OCI-LY3 (cell line): ENCODE measurements around the gene EEF1G.

Source experiments
- H2AFZ ChIP-seq: fragments of 200-600, 300-600 bp; shearing (Covaris generic); 2 replicates; pipeline ENCODE4 v1.6.0; 2014; ENCODE audit warnings: antibody characterized with exemption, low read depth, low read length
- H3K27ac ChIP-seq: fragments of 200-600, 300-600 bp; sonication (generic); 2 replicates; pipeline ENCODE4 v1.5.1; 2014; ENCODE audit warnings: mild to moderate bottlenecking, low read length, moderate library complexity, mixed read lengths
- H3K27me3 ChIP-seq: fragments of 200-600, 300-600 bp; sonication (generic); 2 replicates; pipeline ENCODE4 v1.6.1; 2014; ENCODE audit warnings: low read depth, low read length, mixed read lengths
- H3K36me3 ChIP-seq: fragments of 200-600, 300-600 bp; sonication (generic); replicated peaks from 2 replicates; pipeline ENCODE3; 2014; ENCODE audit warnings: low read depth, low read length, mixed read lengths
- H3K4me1 ChIP-seq: fragments of 300-600, 200-600 bp; sonication (generic); 2 replicates; pipeline ENCODE4 v1.6.1; 2014; ENCODE audit warnings: low read length, mixed read lengths
- H3K4me2 ChIP-seq: fragments of 200-600, 300-600 bp; sonication (generic); 2 replicates; pipeline ENCODE4 v1.6.1; 2014; ENCODE audit warnings: low read length, mixed read lengths
- H3K4me3 ChIP-seq: fragments of 300-600, 200-600 bp; sonication (generic); 2 replicates; pipeline ENCODE4 v1.5.1; 2014; ENCODE audit warnings: antibody characterized with exemption, mild to moderate bottlenecking, low read length, moderate library complexity
- H3K79me2 ChIP-seq: fragments of 300-600, 200-600 bp; shearing (Covaris generic); 2 replicates; pipeline ENCODE4 v1.6.1; 2014; ENCODE audit warnings: mild to moderate bottlenecking, low read length, mixed read lengths
- H3K9ac ChIP-seq: fragments of 300-600, 200-600 bp; shearing (Covaris generic); 2 replicates; pipeline ENCODE4 v1.6.0; 2014; ENCODE audit warnings: mild to moderate bottlenecking, low read length, moderate library complexity
- H3K9me3 ChIP-seq: fragments of 200-600, 300-600 bp; shearing (Covaris generic); 2 replicates; pipeline ENCODE4 v1.6.1; 2014; ENCODE audit warnings: low read length, mixed read lengths; ENCODE audit not compliant: insufficient read depth
- H4K20me1 ChIP-seq: fragments of 200-600, 300-600 bp; sonication (generic); 2 replicates; pipeline ENCODE4 v1.6.1; 2016; ENCODE audit warnings: low read length, mixed read lengths; ENCODE audit not compliant: insufficient read depth
- EZH2phosphoT487 ChIP-seq: fragments of 200-600 bp; shearing (Covaris generic); IDR thresholded peaks from 2 replicates; pipeline ENCODE4 v1.6.1; 2018; ENCODE audit warnings: antibody characterized with exemption, mixed run types, low read depth
- TF ChIP-seq, protein P1 (sequence below): fragments of 200-600, 300-600 bp; sonication (generic); IDR thresholded peaks from 2 replicates; pipeline ENCODE4 v1.5.1; 2014; ENCODE audit warnings: antibody characterized with exemption, low read length, low read depth

The EEF1G gene

DNA sequence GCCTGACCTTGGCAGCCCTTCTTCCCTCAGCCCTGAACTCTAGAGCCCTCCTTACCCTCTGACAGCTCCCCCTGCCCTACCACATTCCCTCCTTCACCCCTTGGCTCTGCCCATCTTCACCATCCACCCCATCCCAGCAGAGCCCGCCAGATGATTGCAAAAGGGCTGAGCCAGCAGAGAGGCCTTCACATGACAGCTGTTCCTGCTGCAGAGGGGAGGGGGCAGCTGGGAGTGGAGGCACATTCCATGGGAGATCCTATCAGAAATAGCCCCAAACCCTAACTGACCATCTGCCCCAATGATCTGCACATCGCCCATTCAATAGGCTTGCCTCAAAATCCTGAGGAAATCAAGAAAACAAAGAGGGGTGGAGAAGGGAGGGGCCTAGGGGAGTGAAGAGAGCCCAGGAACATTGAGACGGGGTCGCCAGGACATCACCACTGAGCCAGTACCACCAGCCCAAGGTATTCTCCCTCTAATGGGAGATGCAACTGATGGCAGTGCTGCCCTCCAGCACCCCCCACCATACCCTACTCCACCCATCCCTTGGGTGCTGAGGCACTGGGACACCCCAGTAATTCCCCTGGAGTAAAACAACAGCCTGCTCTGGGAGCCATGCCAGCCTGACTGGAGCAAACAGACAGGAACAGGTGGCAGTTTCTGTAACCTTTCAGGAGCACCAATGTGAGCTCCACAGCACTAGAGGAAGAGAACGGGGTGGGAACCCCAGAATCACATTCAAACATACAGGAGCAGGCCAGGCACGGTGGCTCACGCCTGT is 19.1 kb downstream of the EEF1G start:
- Histone ChIP-seq H3K27me3 (no peaks in the 10 kb centered on the region), H3K9ac (peak overlapping the region; percentile 18; the same call in 1 of the 2 replicates), H4K20me1 (no peaks in the 10 kb centered on the region), H3K79me2 (peaks cover 28% of the 10 kb centered on the region), H3K4me3 (no peak overlapping the region), H3K9me3 (peaks cover 2% of the 10 kb centered on the region; the same call in 1 of the 2 replicates), H2AFZ (no peak overlapping the region), H3K36me3 (peaks cover 37% of the 10 kb centered on the region), H3K27ac (peak overlapping the region; percentile 96), H3K4me1 (peaks cover 91% of the 10 kb centered on the region), H3K4me2 (peak overlapping the region; percentile 86)
- TF ChIP-seq, protein P1, sequence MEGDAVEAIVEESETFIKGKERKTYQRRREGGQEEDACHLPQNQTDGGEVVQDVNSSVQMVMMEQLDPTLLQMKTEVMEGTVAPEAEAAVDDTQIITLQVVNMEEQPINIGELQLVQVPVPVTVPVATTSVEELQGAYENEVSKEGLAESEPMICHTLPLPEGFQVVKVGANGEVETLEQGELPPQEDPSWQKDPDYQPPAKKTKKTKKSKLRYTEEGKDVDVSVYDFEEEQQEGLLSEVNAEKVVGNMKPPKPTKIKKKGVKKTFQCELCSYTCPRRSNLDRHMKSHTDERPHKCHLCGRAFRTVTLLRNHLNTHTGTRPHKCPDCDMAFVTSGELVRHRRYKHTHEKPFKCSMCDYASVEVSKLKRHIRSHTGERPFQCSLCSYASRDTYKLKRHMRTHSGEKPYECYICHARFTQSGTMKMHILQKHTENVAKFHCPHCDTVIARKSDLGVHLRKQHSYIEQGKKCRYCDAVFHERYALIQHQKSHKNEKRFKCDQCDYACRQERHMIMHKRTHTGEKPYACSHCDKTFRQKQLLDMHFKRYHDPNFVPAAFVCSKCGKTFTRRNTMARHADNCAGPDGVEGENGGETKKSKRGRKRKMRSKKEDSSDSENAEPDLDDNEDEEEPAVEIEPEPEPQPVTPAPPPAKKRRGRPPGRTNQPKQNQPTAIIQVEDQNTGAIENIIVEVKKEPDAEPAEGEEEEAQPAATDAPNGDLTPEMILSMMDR: no peak
- TF ChIP-seq EZH2phosphoT487: no peak

- Histone ChIP-seq H2AFZ (no peak overlapping the region), H3K27ac (peak overlapping the region; percentile 96), H3K36me3 (peaks cover 31% of the 10 kb centered on the region), H3K4me1 (peaks cover 84% of the 10 kb centered on the region), H3K79me2 (peaks cover 21% of the 10 kb centered on the region), H3K9me3 (peaks cover 2% of the 10 kb centered on the region; the same call in 1 of the 2 replicates), H3K4me3 (no peak overlapping the region), H3K9ac (peak overlapping the region; percentile 32; the same call in 1 of the 2 replicates), H4K20me1 (no peaks in the 10 kb centered on the region), H3K27me3 (peaks cover under 1% of the 10 kb centered on the region; the same call in 1 of the 2 replicates), H3K4me2 (peak overlapping the region; percentile 86)
- no peak for TF ChIP-seq EZH2phosphoT487
- TF ChIP-seq, protein P1: no peak
Observed at GRCh38 chr11:62553839-62554361, 19.8 kb downstream of the EEF1G start.

- peaks cover 2% of the 10 kb centered on the region; the same call in 1 of the 2 replicates for H3K9me3 ChIP-seq
- peak overlapping the region; percentile 32; the same call in 1 of the 2 replicates for H3K9ac ChIP-seq
- H3K36me3 ChIP-seq: peaks cover 25% of the 10 kb centered on the region
- peaks cover 17% of the 10 kb centered on the region for H3K79me2 ChIP-seq
- no peak for TF ChIP-seq EZH2phosphoT487
- TF ChIP-seq, protein P1: no peak
- peaks cover 78% of the 10 kb centered on the region for H3K4me1 ChIP-seq
- H2AFZ ChIP-seq: no peak overlapping the region
- H3K27ac ChIP-seq: peak overlapping the region; percentile 96
- peak overlapping the region; percentile 2; the same call in 1 of the 2 replicates for H3K4me3 ChIP-seq
- H3K27me3 ChIP-seq: peaks cover 5% of the 10 kb centered on the region; the same call in 1 of the 2 replicates
- no peaks in the 10 kb centered on the region for H4K20me1 ChIP-seq
- H3K4me2 ChIP-seq: peak overlapping the region; percentile 86
Observed at GRCh38 chr11:62553080-62553838, 20.4 kb downstream of the EEF1G start.
